AG04449 (cell line): ENCODE results near the gene GRB10.

Source experiments
- CTCF ChIA-PET: fragments of 350-600 bp; formaldehyde crosslinking; extraction: SDS; loops from one replicate; lab custom pipeline; 2021; ENCODE audit warnings: antibody characterized with exemption; lab: Yijun Ruan, JAX
- POLR2A ChIA-PET: fragments of 400-600, 350-600 bp; formaldehyde crosslinking; extraction: SDS; loops from one replicate; lab custom pipeline; 2020; ENCODE audit warnings: antibody characterized with exemption, inconsistent platforms; lab: Yijun Ruan, JAX
- DNase-seq: peaks from one replicate; pipeline ENCODE4 v3.0.0-alpha.2; 2010; ENCODE audit warnings: low read depth, low spot score
- H3K4me3 ChIP-seq: 2 replicates; pipeline ENCODE4 v1.5.1; 2011; ENCODE audit warnings: low read depth, mild to moderate bottlenecking, control low read depth, low read length
- TF ChIP-seq, protein P1 (sequence below): IDR thresholded peaks from one replicate; pipeline ENCODE4 v1.5.1; 2011; ENCODE audit warnings: mild to moderate bottlenecking, moderate library complexity, low read length, control low read depth, inconsistent platforms; ENCODE audit not compliant: insufficient read depth; ENCODE audit errors: missing control alignments

GRB10 gene

DNA sequence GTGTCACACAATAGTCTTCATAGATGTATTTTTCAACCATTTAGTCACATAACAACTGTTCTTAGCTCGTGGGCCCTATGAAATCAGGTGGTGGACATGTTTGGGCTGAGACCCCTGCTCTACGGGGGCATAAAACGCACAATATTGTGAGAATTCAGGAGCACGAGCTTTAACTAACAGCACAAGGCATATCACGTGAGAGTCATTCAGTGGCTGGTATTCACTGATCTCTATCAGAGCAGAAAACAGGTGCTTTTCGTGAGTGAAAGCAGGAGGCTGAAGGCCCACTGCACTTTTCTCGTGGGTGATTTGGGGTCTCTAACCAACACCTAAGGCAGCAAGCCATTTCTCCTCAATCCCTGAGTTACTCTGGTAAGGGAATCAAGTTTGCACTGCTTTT lies 42.8 kb upstream of the GRB10 start:
- TF ChIP-seq, protein P1, sequence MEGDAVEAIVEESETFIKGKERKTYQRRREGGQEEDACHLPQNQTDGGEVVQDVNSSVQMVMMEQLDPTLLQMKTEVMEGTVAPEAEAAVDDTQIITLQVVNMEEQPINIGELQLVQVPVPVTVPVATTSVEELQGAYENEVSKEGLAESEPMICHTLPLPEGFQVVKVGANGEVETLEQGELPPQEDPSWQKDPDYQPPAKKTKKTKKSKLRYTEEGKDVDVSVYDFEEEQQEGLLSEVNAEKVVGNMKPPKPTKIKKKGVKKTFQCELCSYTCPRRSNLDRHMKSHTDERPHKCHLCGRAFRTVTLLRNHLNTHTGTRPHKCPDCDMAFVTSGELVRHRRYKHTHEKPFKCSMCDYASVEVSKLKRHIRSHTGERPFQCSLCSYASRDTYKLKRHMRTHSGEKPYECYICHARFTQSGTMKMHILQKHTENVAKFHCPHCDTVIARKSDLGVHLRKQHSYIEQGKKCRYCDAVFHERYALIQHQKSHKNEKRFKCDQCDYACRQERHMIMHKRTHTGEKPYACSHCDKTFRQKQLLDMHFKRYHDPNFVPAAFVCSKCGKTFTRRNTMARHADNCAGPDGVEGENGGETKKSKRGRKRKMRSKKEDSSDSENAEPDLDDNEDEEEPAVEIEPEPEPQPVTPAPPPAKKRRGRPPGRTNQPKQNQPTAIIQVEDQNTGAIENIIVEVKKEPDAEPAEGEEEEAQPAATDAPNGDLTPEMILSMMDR = no peak
- ChIA-PET CTCF (interaction anchor here (1.1 kb wide), 1 partner anchor 243 kb away, joined by 3 read pairs; no protein-coding TSS in a partner anchor), POLR2A (no interaction called here)
- no peak overlapping the region for H3K4me3 ChIP-seq
- no peak for DNase-seq

DNA sequence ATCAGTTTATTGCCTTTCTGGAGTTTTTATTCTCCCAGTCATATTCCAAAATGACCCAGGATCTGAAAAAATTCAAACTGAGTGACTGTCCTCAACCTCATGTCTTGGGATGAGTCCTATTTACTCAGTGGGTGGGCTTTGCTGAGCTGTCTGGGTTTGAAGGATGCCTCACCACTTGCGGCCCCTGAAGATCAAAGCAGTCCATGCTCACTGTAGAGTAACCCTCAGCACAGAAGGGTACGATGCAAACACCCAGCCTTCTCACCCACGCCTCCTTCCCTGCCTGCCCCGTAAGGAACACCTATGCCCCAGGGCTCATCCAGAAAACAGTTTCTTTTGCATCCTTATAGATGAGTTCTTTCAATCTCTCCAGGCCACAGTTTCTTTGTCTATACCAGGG lies 42.2 kb upstream of the GRB10 start:
- H3K4me3 ChIP-seq = no peak overlapping the region
- DNase-seq = no peak
- ChIA-PET POLR2A (no interaction called here), CTCF (interaction anchor here (1.1 kb wide), 1 partner anchor 244 kb away, joined by 3 read pairs; no protein-coding TSS in a partner anchor)
- TF ChIP-seq, protein P1 = no peak

DNA sequence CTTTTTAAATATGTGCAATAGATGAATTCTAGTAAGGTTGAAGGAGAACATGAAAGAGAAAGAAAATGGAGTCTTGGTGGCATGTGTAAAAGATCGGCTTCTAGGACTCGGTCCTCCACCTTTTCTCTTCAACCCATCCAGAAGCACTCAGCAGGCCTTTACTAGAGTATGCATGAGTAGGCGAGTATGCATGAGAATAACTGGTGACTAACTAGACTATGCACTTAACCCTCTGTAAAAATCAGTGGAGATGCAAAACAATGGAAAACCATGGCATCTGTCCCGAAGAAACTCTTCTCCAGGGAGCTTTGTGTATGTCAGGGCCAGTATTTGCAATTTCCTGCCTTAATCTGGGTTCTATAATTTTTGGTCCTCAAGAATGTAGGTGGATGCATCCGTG lies 40.0 kb upstream of the GRB10 start:
- POLR2A ChIA-PET = no interaction called here
- no peak for DNase-seq

DNA sequence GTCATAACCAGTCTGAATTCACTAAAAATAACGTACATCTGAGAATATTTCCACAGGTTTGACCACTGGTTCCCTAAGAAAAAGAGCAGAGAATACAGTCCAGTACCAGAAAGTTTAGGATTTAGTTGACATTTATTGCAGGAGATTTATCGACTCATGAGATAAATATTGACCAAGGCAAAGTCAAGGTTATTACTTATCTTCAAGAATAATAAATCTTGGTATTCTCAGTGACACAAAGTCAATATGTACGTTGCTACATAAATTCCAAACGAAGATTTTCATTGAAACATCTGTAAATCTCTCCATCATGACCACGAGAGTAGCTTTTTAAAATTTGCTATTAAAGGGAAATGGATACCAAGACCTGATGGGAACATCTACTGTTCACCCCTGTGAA lies 39.4 kb upstream of the GRB10 start:
- CTCF ChIA-PET = interaction anchor here (0.8 to 1.9 kb wide), 4 partner anchors 11 to 319 kb away, joined by 3 read pairs; no protein-coding TSS in a partner anchor
- TF ChIP-seq, protein P1 = no peak
- POLR2A ChIA-PET = interaction anchor here (0.6 kb wide), 1 partner anchor 9 kb away, joined by 3 read pairs; no protein-coding TSS in a partner anchor

More for the DNA sequence above, 40.0 kb upstream of the GRB10 start:
- CTCF ChIA-PET = interaction anchor here (1.0 to 1.9 kb wide), 2 partner anchors 12 to 245 kb away, joined by 3 read pairs; no protein-coding TSS in a partner anchor
- TF ChIP-seq, protein P1 = no peak
- H3K4me3 ChIP-seq = no peak overlapping the region

DNA sequence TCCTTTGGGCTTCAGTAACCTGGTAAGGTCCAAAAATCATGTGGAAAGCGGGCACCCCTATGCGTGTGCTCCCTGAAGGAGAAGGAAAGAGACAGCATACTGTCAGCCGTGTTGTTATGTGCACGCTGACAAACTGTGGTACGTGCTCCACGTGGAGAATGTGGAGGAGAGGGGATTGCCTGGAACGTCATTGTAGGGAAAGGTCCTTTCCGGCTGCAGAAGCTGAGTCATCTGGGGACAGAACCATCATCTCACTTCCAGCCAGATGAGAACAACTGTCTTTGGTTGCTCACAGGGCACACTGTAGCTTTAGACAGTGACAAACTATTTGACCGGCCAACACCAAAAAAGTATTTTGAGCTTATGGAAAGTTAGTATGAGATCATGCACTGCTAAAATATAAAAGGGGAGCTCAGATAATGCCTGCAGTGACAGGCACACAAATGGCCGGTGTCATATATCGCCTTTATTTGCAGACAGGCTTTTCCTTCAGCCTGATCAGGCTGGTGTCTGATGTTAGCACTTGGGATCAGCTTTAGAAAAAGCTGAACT lies 38.8 kb upstream of the GRB10 start:
- TF ChIP-seq, protein P1 = no peak
- DNase-seq = no peak

More for the DNA sequence above, 39.4 kb upstream of the GRB10 start:
- H3K4me3 ChIP-seq = no peak overlapping the region
- DNase-seq = no peak

DNA sequence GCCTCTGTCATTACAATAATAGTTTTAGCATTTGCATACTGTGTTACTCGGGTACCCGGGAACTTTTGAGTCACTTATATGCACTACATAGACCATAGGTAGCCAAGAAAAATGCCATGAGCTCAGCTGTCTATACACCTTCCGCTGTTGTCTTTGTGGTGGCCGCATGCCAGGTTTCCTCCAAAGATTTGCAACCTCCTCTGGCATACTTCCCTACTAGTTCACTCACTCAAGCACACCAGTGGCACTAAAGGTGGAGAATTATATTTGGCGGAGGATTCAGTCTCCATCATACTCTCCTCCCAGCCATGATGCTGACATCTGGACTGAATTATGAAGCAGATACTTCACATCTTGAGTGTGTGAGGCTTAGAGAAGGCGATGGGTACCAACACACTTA lies 35.6 kb upstream of the GRB10 start:
- TF ChIP-seq, protein P1 = no peak
- no peak for DNase-seq
- ChIA-PET POLR2A (no interaction called here), CTCF (no interaction called here)
- H3K4me3 ChIP-seq = no peak overlapping the region

More for the DNA sequence above, 38.8 kb upstream of the GRB10 start:
- ChIA-PET CTCF (interaction anchor here (0.8 to 1.9 kb wide), 4 partner anchors 11 to 320 kb away, joined by 3 read pairs; no protein-coding TSS in a partner anchor), POLR2A (interaction anchor here (0.6 kb wide), 1 partner anchor 8 kb away, joined by 3 read pairs; no protein-coding TSS in a partner anchor)
- no peak overlapping the region for H3K4me3 ChIP-seq
